GM18861 (cell line): Measurements from ENCODE around the gene PLK3.
"Not testable (repeated sequence)": the region's sequence is repeated elsewhere in the genome, so short reads cannot be mapped to it uniquely, and the experiment has no call there.

Experiments
- ATAC-seq: cut with Tn5 transposase; IDR thresholded peaks from one replicate; pipeline ENCODE4 v1.9.1; 2021; ENCODE audit not compliant: unreplicated experiment

Gene PLK3

GRCh38 chr1:44799770-44800584, at the start of gene PLK3:
PLK3 (plus strand) TSS chr1:44800377; CDS start chr1:44800464, 87 bp downstream.
- peak; percentile 71 for ATAC-seq

- peak; percentile 64 for ATAC-seq
Observed at GRCh38 chr1:44757420-44757819, 42.8 kb upstream of the PLK3 start.

GRCh38 chr1:44759077-44759476, 41.1 kb upstream of the PLK3 start:
- ATAC-seq = no peak

GRCh38 chr1:44760876-44761275, 39.3 kb upstream of the PLK3 start:
- no peak for ATAC-seq

GRCh38 chr1:44766421-44766820, 33.8 kb upstream of the PLK3 start:
- not testable (repeated sequence) for ATAC-seq

GRCh38 chr1:44775078-44775929, 24.9 kb upstream of the PLK3 start, which contains the start of gene RPS8:
RPS8 (plus strand) TSS chr1:44775540; CDS start chr1:44775597, 57 bp downstream.
- ATAC-seq = peak; percentile 69

GRCh38 chr1:44775930-44776729, 24.0 kb upstream of the PLK3 start:
- no peak for ATAC-seq

GRCh38 chr1:44776730-44777068, 23.5 kb upstream of the PLK3 start:
- no peak for ATAC-seq

GRCh38 chr1:44777547-44777946, 22.6 kb upstream of the PLK3 start:
- ATAC-seq = no peak

- no peak for ATAC-seq
Observed at GRCh38 chr1:44777969-44778635, 22.1 kb upstream of the PLK3 start.

- no peak for ATAC-seq
Observed at GRCh38 chr1:44778705-44779576, 21.2 kb upstream of the PLK3 start.

- no peak for ATAC-seq
Observed at GRCh38 chr1:44780583-44781121, 19.5 kb upstream of the PLK3 start.

- no peak for ATAC-seq
Observed at GRCh38 chr1:44783697-44784093, 16.5 kb upstream of the PLK3 start.

- ATAC-seq = no peak
Observed at GRCh38 chr1:44784094-44785028, 15.8 kb upstream of the PLK3 start.

GRCh38 chr1:44785029-44785380, 15.2 kb upstream of the PLK3 start:
- no peak for ATAC-seq

- no peak for ATAC-seq
Observed at GRCh38 chr1:44785501-44786137, 14.6 kb upstream of the PLK3 start.

- ATAC-seq = no peak
Observed at GRCh38 chr1:44786138-44786840, 13.9 kb upstream of the PLK3 start.
